ENCODE results near the gene CFAP221. TPM values are rescaled to one million over a fixed set of nuclear protein-coding genes. Genes with fewer than 3 reads are reported as not detected.

The CFAP221 gene
- total and polyA plus RNA-seq, 8 donors, result 10.1 to 25.3 (median 15.2) TPM

- 61 to 67% methylated on average over 3 of the region's 3 CpGs for WGBS, 2 donors
- Histone ChIP-seq H3K4me3 (no peak overlapping the region), H3K9me3 (no peaks in the 10 kb centered on the region), H3K4me1 (no peaks in the 10 kb centered on the region), H3K27me3 (no peaks in the 10 kb centered on the region), H3K36me3 (no peaks in the 10 kb centered on the region), H3K27ac (no peak overlapping the region)
- ATAC-seq, result no peak
- TF ChIP-seq, protein P1, sequence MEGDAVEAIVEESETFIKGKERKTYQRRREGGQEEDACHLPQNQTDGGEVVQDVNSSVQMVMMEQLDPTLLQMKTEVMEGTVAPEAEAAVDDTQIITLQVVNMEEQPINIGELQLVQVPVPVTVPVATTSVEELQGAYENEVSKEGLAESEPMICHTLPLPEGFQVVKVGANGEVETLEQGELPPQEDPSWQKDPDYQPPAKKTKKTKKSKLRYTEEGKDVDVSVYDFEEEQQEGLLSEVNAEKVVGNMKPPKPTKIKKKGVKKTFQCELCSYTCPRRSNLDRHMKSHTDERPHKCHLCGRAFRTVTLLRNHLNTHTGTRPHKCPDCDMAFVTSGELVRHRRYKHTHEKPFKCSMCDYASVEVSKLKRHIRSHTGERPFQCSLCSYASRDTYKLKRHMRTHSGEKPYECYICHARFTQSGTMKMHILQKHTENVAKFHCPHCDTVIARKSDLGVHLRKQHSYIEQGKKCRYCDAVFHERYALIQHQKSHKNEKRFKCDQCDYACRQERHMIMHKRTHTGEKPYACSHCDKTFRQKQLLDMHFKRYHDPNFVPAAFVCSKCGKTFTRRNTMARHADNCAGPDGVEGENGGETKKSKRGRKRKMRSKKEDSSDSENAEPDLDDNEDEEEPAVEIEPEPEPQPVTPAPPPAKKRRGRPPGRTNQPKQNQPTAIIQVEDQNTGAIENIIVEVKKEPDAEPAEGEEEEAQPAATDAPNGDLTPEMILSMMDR (IDR thresholded peaks at IDR 0.05), result no peak
- no peak for FAIRE-seq
- DNase-seq, result no peak
- intact Hi-C loops (cut with DNase I), result no loop called here
Measured at GRCh38 chr2:119531292-119531691, 13.0 kb upstream of the CFAP221 start.

DNA sequence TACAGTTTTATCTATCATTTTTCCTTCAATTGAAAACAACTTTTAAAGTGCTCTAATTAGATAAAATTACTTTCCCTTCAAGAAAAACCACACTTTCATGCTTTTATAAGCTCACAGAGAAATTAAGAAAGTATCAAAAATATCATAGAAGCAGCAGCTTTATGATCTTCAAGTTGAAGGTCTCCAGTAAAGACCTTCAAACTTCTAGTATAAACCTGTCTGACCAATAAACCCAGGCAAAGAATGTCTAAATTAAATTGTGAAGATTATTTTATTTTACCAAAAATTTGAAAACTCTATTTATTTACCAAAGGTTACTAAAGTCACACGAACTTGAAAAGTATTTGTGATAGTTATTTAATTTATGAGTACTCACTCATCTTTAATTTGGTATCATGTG lies 10.7 kb upstream of the CFAP221 start:
- intact Hi-C loops (cut with DNase I), result no loop called here
- WGBS, 2 donors, result 73 to 84% methylated on average over 1 of the region's 1 CpG
- no peaks in the 10 kb centered on the region for H3K27me3 ChIP-seq
- no peaks in the 10 kb centered on the region for H3K9me3 ChIP-seq
- no peak overlapping the region for H3K27ac ChIP-seq
- no peak for FAIRE-seq
- no peak for ATAC-seq
- TF ChIP-seq, protein P1 (IDR thresholded peaks at IDR 0.05), result no peak
- H3K36me3 ChIP-seq, result no peaks in the 10 kb centered on the region
- H3K4me1 ChIP-seq, result no peaks in the 10 kb centered on the region
- H3K4me3 ChIP-seq, result no peak overlapping the region
- no peak for DNase-seq

GRCh38 chr2:119536211-119536610 lies 8.0 kb upstream of the CFAP221 start:
- Histone ChIP-seq H3K4me3 (no peak overlapping the region), H3K27ac (peak overlapping the region in 2 of 4 donors; percentile 28 to 55), H3K36me3 (no peaks in the 10 kb centered on the region), H3K27me3 (no peaks in the 10 kb centered on the region), H3K9me3 (no peaks in the 10 kb centered on the region), H3K4me1 (no peaks in the 10 kb centered on the region)
- no peak for DNase-seq
- peak; percentile 55 to 73 (median 60) for ATAC-seq
- TF ChIP-seq, protein P1 (IDR thresholded peaks at IDR 0.05), result no peak
- WGBS, 2 donors, result 57 to 60% methylated on average over 6 of the region's 6 CpGs
- no peak for FAIRE-seq
- intact Hi-C loops (cut with DNase I), result no loop called here

- ATAC-seq, result peak; percentile 37 to 83 (median 73)
- no peak for DNase-seq
- H3K27ac ChIP-seq, result peak overlapping the region in 2 of 4 donors; percentile 28 to 55
- no peaks in the 10 kb centered on the region for H3K4me1 ChIP-seq
- H3K36me3 ChIP-seq, result no peaks in the 10 kb centered on the region
- H3K4me3 ChIP-seq, result no peak overlapping the region
- no peaks in the 10 kb centered on the region for H3K27me3 ChIP-seq
- TF ChIP-seq, protein P1 (IDR thresholded peaks at IDR 0.05), result no peak
- no peak for FAIRE-seq
- intact Hi-C loops (cut with DNase I), result no loop called here
- H3K9me3 ChIP-seq, result no peaks in the 10 kb centered on the region
- 60 to 63% methylated on average over 1 of the region's 1 CpG for WGBS, 2 donors
Measured at GRCh38 chr2:119536707-119537106, 7.5 kb upstream of the CFAP221 start.

DNA sequence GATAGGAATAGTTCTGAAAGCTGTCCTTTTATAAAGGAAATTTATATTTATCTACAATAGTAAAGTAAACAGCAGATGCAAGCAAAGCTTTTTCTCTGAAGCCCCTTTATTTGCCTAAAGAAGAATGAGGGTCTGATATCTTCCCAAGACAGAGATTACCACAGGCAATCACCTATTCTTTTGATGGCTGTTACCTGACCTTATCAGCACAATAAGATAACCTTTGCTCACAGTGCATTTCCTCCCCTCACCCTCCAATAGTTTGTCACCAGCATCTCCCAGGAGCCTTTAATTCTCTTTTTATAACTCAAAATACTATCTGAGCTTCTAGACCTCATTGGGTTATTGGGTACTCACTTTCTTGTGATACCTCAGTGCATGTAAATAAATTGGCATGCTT lies 6.5 kb upstream of the CFAP221 start:
- ATAC-seq (no peak), DNase-seq (no peak), FAIRE-seq (no peak)
- H3K4me3 ChIP-seq, result no peak overlapping the region
- no peaks in the 10 kb centered on the region for H3K4me1 ChIP-seq
- TF ChIP-seq, protein P1 (IDR thresholded peaks at IDR 0.05), result no peak
- no peaks in the 10 kb centered on the region for H3K9me3 ChIP-seq
- H3K27me3 ChIP-seq, result no peaks in the 10 kb centered on the region
- peak overlapping the region in 1 of 4 donors; percentile 42 for H3K27ac ChIP-seq
- no peaks in the 10 kb centered on the region for H3K36me3 ChIP-seq
- intact Hi-C loops (cut with DNase I), result no loop called here
